ENCODE data around the gene THRB.
"Not testable (repeated sequence)": the region's sequence is repeated elsewhere in the genome, so short reads cannot be mapped to it uniquely, and the experiment has no call there.

Gene THRB

GRCh38 chr3:24400015-24400414 is 94.6 kb downstream of the THRB start:
- no peak for DNase-seq

- no peak for DNase-seq
Measured at GRCh38 chr3:24399614-24400013, 95.0 kb downstream of the THRB start.

- DNase-seq, result not testable (repeated sequence)
Measured at GRCh38 chr3:24398712-24399111, 95.9 kb downstream of the THRB start.

- no peak for DNase-seq
Measured at GRCh38 chr3:24396338-24396737, 98.3 kb downstream of the THRB start.

- DNase-seq, result no peak
Measured at GRCh38 chr3:24394754-24395153, 99.9 kb downstream of the THRB start.

- DNase-seq, result no peak
Measured at GRCh38 chr3:24393316-24393715, 101.3 kb downstream of the THRB start.

GRCh38 chr3:24390169-24391130 is 104.2 kb downstream of the THRB start:
- no peak for DNase-seq

- DNase-seq, result no peak
Measured at GRCh38 chr3:24389108-24390090, 105.3 kb downstream of the THRB start.

GRCh38 chr3:24388611-24389010 is 106.0 kb downstream of the THRB start:
- DNase-seq, result no peak

GRCh38 chr3:24388159-24388558 is 106.5 kb downstream of the THRB start:
- DNase-seq, result no peak

GRCh38 chr3:24387493-24387892 is 107.2 kb downstream of the THRB start:
- DNase-seq, result peak; percentile 54

- peak; percentile 68 for DNase-seq
Measured at GRCh38 chr3:24387000-24387399, 107.7 kb downstream of the THRB start.

- no peak for DNase-seq
Measured at GRCh38 chr3:24386458-24386857, 108.2 kb downstream of the THRB start.

- no peak for DNase-seq
Measured at GRCh38 chr3:24385012-24385615, 109.5 kb downstream of the THRB start.

- DNase-seq, result no peak
Measured at GRCh38 chr3:24382647-24383046, 112.0 kb downstream of the THRB start.

- no peak for DNase-seq
Measured at GRCh38 chr3:24379936-24380335, 114.7 kb downstream of the THRB start.

- DNase-seq, result no peak
Measured at GRCh38 chr3:24378313-24378712, 116.3 kb downstream of the THRB start.

GRCh38 chr3:24377218-24377993 is 117.2 kb downstream of the THRB start:
- DNase-seq, result peak; percentile 2

- DNase-seq, result no peak
Measured at GRCh38 chr3:24375947-24376384, 118.7 kb downstream of the THRB start.

- DNase-seq, result no peak
Measured at GRCh38 chr3:24374801-24375200, 119.8 kb downstream of the THRB start.

GRCh38 chr3:24373198-24373959 is 121.3 kb downstream of the THRB start:
- no peak for DNase-seq
